D721Med (cell line): ENCODE results near the gene PANK4.
A peak's percentile ranks its signal among the peaks of the same experiment; 100 is the strongest.

ENCODE experiments used
- DNase-seq: peaks from one replicate; pipeline ENCODE4 v3.0.0; 2011; ENCODE audit warnings: low spot score; ENCODE audit not compliant: insufficient read length
- FAIRE-seq: peaks from 2 replicates; lab custom pipeline; 2011; peaks lifted over from hg19 to GRCh38; lab: Jason Lieb, UNC
- CTCF ChIP-seq: IDR thresholded peaks from 2 replicates; pipeline ENCODE4 v1.5.1; 2012; ENCODE audit warnings: mild to moderate bottlenecking, control low read depth; ENCODE audit not compliant: insufficient read depth; ENCODE audit errors: missing control alignments

The PANK4 gene

GRCh38 chr1:2477309-2477708 lies 49.1 kb downstream of the PANK4 start:
- DNase-seq (peak; percentile 60), FAIRE-seq (no peak)
- no peak for TF ChIP-seq CTCF

- no peak for FAIRE-seq
- DNase-seq: peak; percentile 89
- TF ChIP-seq CTCF: no peak
Observed at GRCh38 chr1:2476061-2476999, 50.1 kb downstream of the PANK4 start, which contains the start of gene PLCH2. PLCH2 (plus strand) TSS chr1:2476289; CDS start chr1:2476589, 300 bp downstream.

GRCh38 chr1:2475571-2475970 lies 50.8 kb downstream of the PANK4 start:
- TF ChIP-seq CTCF: no peak
- DNase-seq (no peak), FAIRE-seq (no peak)

- FAIRE-seq (no peak), DNase-seq (no peak)
- no peak for TF ChIP-seq CTCF
Observed at GRCh38 chr1:2474933-2475371, 51.4 kb downstream of the PANK4 start.

- FAIRE-seq (no peak), DNase-seq (peak; percentile 59)
- TF ChIP-seq CTCF: no peak
Observed at GRCh38 chr1:2474104-2474844, 52.1 kb downstream of the PANK4 start.

- DNase-seq: no peak
- no peak for TF ChIP-seq CTCF
- no peak for FAIRE-seq
Observed at GRCh38 chr1:2473198-2473597, 53.2 kb downstream of the PANK4 start.
